Kidney (tissue), 14 donors: ENCODE measurements around the gene HTR6. TPM values are rescaled to one million over a fixed set of nuclear protein-coding genes. Genes with fewer than 3 reads are reported as not detected.
A peak's percentile ranks its signal among the peaks of the same experiment; 100 is the strongest.

ENCODE experiments used
- DNase-seq, 5 donors: peaks; one replicate each; pipeline ENCODE4 v3.0.0-alpha.2; 2013 to 2020
- FAIRE-seq: peaks from 2 replicates; lab custom pipeline; 2012; peaks lifted over from hg19 to GRCh38; lab: Jason Lieb, UNC
- H3K27ac ChIP-seq, 2 donors: one replicate each; pipeline ENCODE4 v1.7.0; 2013; ENCODE audit warnings: low read depth in 2 of 2, low read length in 2 of 2, inconsistent platforms in 1 of 2
- H3K27me3 ChIP-seq: one replicate; pipeline ENCODE4 v1.7.1; 2013; ENCODE audit warnings: low read length, inconsistent platforms; ENCODE audit not compliant: control insufficient read depth, insufficient read depth
- H3K36me3 ChIP-seq, 3 donors: one replicate each; pipeline versions ENCODE4 v1.7.0 to v1.7.1; 2013; ENCODE audit warnings: low read length in 3 of 3, control low read depth in 1 of 3, inconsistent platforms in 1 of 3; ENCODE audit not compliant: insufficient read depth in 3 of 3, control insufficient read depth in 2 of 3
- H3K4me1 ChIP-seq, 3 donors: one replicate each; pipeline versions ENCODE4 v1.7.0 to v1.7.1; 2013; ENCODE audit warnings: low read length in 3 of 3, inconsistent platforms in 1 of 3, low read depth in 1 of 3; ENCODE audit not compliant: control insufficient read depth in 2 of 3, insufficient read depth in 2 of 3
- H3K4me3 ChIP-seq, 3 donors: one replicate each; pipeline versions ENCODE4 v1.7.0 to v1.8.1; 2013; ENCODE audit warnings: low read length in 3 of 3, control low read depth in 1 of 3, inconsistent platforms in 1 of 3
- H3K9ac ChIP-seq, 3 donors: one replicate each; pipeline versions ENCODE4 v1.7.0 to v1.7.1; 2013; ENCODE audit warnings: low read length in 3 of 3, control low read depth in 1 of 3, inconsistent platforms in 1 of 3
- H3K9me3 ChIP-seq, 3 donors: one replicate each; pipeline versions ENCODE4 v1.7.0 to v1.7.1; 2013; ENCODE audit warnings: low read length in 3 of 3, control low read depth in 1 of 3, inconsistent platforms in 1 of 3; ENCODE audit not compliant: control insufficient read depth in 2 of 3, insufficient read depth in 1 of 3
- CTCF ChIP-seq: IDR thresholded peaks from 3 replicates; pipeline ENCODE4 v1.5.1; 2012; ENCODE audit warnings: mild to moderate bottlenecking, moderate library complexity, borderline replicate concordance; ENCODE audit not compliant: insufficient read depth; ENCODE audit errors: extremely low read depth
- intact Hi-C: fragments of 100-400 bp; cut with DNase I; formaldehyde crosslinking; loops from one replicate; pipeline ENCODE4 v1.11.1; 2022
- polyA plus RNA-seq: library from polyadenylated mRNA; stranded (reverse); fragments of 350-450 nt; fragmentation: Illumina TruSeq; extraction: RNeasy Lipid Tissue Mini Kit (QIAGEN cat#74804); gene quantifications from one replicate; pipeline ENCODE4 v1.2.3, GENCODE V29; 2014; ENCODE audit warnings: low read depth, low replicate concordance; ENCODE audit not compliant: insufficient read depth
- total RNA-seq: library from RNA; stranded (reverse); fragmentation: NEBNext Ultra II Directional; extraction: Animal tissue kit (Norgen Biotek cat#: 25700); gene quantifications from one replicate; pipeline ENCODE4 v1.2.1, GENCODE V29; 2021
- donor health status: control.
- donor health status: control.
- donor health status: control.
- donor health status: control.
- donor health status: control.
- donor health status: DM: yes; HTN: yes; CAD: no.
- donor health status: Normal renal cell carcinoma (clear cell type).

HTR6 gene
- total and polyA plus RNA-seq, 2 donors from 2014 or later: not detected

- Histone ChIP-seq H3K27me3 (no peaks in the 10 kb centered on the region), H3K27ac (peak overlapping the region in 1 of 2 donors; percentile 26), H3K9ac (no peak overlapping the region), H3K9me3 (no peaks in the 10 kb centered on the region), H3K4me1 (peaks cover 3 to 33% (median 6%) of the 10 kb centered on the region in 3 donors), H3K4me3 (no peak overlapping the region), H3K36me3 (peaks cover 2 to 17% (median 17%) of the 10 kb centered on the region in 3 donors)
- TF ChIP-seq CTCF: no peak
- FAIRE-seq (no peak), DNase-seq (peak in 2 of 5 donors; percentile 24 to 61)
- intact Hi-C loops: no loop called here
Measured at GRCh38 chr1:19623523-19623922, 41.2 kb upstream of the HTR6 start.

- FAIRE-seq (no peak), DNase-seq (no peak)
- intact Hi-C loops: no loop called here
- Histone ChIP-seq H3K9ac (no peak overlapping the region), H3K36me3 (peaks cover 2 to 20% (median 17%) of the 10 kb centered on the region in 3 donors), H3K9me3 (no peaks in the 10 kb centered on the region), H3K27me3 (no peaks in the 10 kb centered on the region), H3K4me1 (peaks cover 0 to 18% (median 2%) of the 10 kb centered on the region in 3 donors), H3K27ac (no peak overlapping the region), H3K4me3 (no peak overlapping the region)
- no peak for TF ChIP-seq CTCF
Measured at GRCh38 chr1:19625291-19625937, 39.3 kb upstream of the HTR6 start.

- Histone ChIP-seq H3K9me3 (no peaks in the 10 kb centered on the region), H3K4me3 (no peak overlapping the region), H3K36me3 (peaks cover 2 to 20% (median 17%) of the 10 kb centered on the region in 3 donors), H3K4me1 (peaks cover 0 to 1% (median 0%) of the 10 kb centered on the region in 3 donors), H3K9ac (no peak overlapping the region), H3K27ac (no peak overlapping the region), H3K27me3 (no peaks in the 10 kb centered on the region)
- intact Hi-C loops: no loop called here
- TF ChIP-seq CTCF: no peak
- no peak for DNase-seq
- no peak for FAIRE-seq
Measured at GRCh38 chr1:19628879-19629278, 35.8 kb upstream of the HTR6 start.
